Measurements from ENCODE around the gene COL6A5. TPM values are rescaled to one million over a fixed set of nuclear protein-coding genes. Genes with fewer than 3 reads are reported as not detected.

The COL6A5 gene
- total RNA-seq, 2 donors from 2014 or later = not detected

DNA sequence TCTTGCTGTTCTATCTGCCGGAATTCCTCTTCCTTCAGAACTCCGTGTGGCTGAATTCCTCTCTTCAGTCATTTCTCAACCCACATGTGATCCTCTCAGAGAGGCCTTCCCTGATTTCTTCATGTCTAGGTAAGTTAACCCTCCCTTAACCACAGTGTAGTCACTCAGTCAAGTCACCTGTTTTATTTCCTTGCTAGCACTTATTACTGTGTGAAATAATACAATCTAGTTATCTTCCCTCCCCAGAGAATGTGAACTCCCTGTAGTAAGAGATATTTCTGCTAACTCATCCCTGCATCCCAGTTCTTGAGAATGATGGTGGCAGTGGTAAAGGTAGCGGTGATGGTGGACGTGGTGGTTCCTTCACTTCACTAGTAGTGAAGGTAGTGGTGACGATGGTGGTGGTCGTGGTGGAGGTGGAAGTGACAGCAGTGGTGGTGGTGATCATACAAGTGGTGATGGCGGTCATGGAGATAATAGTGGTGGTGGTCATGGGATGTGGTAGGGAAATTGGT, 33.3 kb downstream of the COL6A5 start:
- H3K27me3 ChIP-seq = no peaks in the 10 kb centered on the region
- no peaks in the 10 kb centered on the region for H3K36me3 ChIP-seq
- TF ChIP-seq, protein P1, sequence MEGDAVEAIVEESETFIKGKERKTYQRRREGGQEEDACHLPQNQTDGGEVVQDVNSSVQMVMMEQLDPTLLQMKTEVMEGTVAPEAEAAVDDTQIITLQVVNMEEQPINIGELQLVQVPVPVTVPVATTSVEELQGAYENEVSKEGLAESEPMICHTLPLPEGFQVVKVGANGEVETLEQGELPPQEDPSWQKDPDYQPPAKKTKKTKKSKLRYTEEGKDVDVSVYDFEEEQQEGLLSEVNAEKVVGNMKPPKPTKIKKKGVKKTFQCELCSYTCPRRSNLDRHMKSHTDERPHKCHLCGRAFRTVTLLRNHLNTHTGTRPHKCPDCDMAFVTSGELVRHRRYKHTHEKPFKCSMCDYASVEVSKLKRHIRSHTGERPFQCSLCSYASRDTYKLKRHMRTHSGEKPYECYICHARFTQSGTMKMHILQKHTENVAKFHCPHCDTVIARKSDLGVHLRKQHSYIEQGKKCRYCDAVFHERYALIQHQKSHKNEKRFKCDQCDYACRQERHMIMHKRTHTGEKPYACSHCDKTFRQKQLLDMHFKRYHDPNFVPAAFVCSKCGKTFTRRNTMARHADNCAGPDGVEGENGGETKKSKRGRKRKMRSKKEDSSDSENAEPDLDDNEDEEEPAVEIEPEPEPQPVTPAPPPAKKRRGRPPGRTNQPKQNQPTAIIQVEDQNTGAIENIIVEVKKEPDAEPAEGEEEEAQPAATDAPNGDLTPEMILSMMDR (IDR thresholded peaks at IDR 0.05) = no peak
- DNase-seq (ENCODE audit: low spot score) = no peak
- no peak overlapping the region for H3K4me3 ChIP-seq
- H3K9me3 ChIP-seq = no peaks in the 10 kb centered on the region
- no peak overlapping the region for H3K27ac ChIP-seq
- no peaks in the 10 kb centered on the region for H3K4me1 ChIP-seq

DNA sequence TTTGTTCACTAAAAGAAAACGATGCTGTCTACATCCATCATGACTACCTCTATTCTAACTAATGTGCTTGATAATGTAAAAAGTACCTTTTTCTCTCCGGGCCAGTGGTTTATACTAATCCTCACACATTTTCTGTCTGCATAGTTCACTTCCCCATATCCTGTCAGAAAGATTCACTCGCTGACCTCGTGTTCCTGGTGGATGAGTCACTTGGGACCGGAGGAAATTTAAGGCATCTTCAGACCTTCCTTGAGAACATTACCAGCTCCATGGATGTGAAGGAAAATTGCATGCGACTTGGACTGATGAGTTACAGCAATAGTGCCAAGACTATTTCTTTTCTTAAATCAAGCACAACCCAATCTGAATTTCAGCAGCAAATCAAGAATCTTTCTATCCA, 33.8 kb downstream of the COL6A5 start:
- TF ChIP-seq, protein P1 (IDR thresholded peaks at IDR 0.05) = no peak

DNA sequence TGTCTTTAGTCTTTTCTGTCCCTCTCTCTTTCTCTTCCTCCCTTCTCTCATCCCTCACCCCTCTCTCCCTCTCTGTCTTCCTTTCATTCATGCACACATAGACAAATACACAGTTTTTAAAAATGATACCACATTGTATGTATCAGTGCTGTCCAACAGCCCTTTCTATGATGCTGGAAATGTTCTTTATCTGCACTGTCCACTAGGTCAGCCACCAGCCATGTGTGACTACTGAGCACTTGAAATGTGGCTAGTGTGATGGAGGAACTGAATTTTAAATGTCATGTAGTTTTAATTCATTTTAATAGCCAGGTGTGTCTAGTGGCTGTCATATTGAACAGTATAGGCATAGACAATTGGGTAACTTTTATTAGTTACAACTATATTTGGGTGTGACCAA, 34.9 kb downstream of the COL6A5 start:
- no peak for DNase-seq (ENCODE audit: low spot score)
- Histone ChIP-seq H3K4me1 (no peaks in the 10 kb centered on the region), H3K27ac (no peak overlapping the region), H3K9me3 (no peaks in the 10 kb centered on the region), H3K36me3 (no peaks in the 10 kb centered on the region), H3K4me3 (no peak overlapping the region), H3K27me3 (no peaks in the 10 kb centered on the region)
- TF ChIP-seq, protein P1 (IDR thresholded peaks at IDR 0.05) = no peak

More for the DNA sequence above, 33.8 kb downstream of the COL6A5 start:
- H3K36me3 ChIP-seq = no peaks in the 10 kb centered on the region
- no peak for DNase-seq (ENCODE audit: low spot score)
- H3K27ac ChIP-seq = no peak overlapping the region
- no peaks in the 10 kb centered on the region for H3K27me3 ChIP-seq
- H3K9me3 ChIP-seq = no peaks in the 10 kb centered on the region
- H3K4me3 ChIP-seq = no peak overlapping the region
- no peaks in the 10 kb centered on the region for H3K4me1 ChIP-seq

DNA sequence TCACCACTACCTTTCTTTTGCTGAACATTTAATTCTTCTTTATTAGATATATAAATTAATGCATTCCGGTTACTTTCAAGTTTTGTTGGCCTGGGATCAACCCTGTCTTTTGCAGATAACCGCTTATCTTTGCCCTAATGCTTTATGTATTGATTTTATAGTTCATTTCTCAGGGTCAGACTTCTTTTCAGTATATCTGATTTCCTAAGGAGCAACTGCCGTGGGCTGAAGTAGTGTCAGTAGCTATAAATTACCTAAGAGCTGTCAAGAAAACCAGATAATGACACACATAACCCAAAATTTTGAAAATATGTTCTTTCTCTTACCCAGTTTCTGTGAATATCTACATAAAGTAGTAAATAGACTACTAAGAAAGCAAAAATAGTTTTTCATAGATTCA, 38.0 kb downstream of the COL6A5 start:
- no peaks in the 10 kb centered on the region for H3K27me3 ChIP-seq
- no peaks in the 10 kb centered on the region for H3K4me1 ChIP-seq
- H3K9me3 ChIP-seq = no peaks in the 10 kb centered on the region
- no peak for DNase-seq (ENCODE audit: low spot score)
- TF ChIP-seq, protein P1 (IDR thresholded peaks at IDR 0.05) = no peak
- H3K27ac ChIP-seq = no peak overlapping the region
- H3K4me3 ChIP-seq = no peak overlapping the region
- H3K36me3 ChIP-seq = no peaks in the 10 kb centered on the region

DNA sequence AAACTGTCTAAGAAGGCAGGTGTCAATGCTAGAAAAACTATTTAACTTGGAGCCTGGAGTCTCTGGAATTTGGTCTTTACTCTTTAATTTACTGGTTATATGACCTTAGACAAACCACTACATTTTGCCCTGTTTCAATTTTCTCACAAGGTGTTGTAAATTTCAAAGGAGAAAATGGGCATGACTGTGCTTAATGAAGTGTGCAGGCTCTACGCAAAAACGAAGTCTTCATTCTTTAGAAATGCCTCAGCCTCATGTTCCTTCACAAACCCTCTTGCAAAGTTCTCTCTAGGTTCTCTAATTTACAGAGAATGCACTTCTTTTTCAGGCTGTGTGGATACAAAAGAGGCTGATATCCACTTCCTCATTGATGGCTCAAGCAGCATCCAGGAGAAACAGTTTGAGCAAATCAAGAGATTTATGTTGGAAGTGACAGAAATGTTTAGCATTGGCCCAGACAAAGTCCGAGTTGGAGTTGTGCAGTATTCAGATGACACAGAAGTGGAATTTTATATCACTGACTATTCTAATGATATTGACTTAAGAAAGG, 39.1 kb downstream of the COL6A5 start:
- no peak for DNase-seq (ENCODE audit: low spot score)
- H3K27ac ChIP-seq = no peak overlapping the region
- H3K9me3 ChIP-seq = no peaks in the 10 kb centered on the region
- H3K4me1 ChIP-seq = no peaks in the 10 kb centered on the region
- TF ChIP-seq, protein P1 (IDR thresholded peaks at IDR 0.05) = no peak
- no peaks in the 10 kb centered on the region for H3K36me3 ChIP-seq
- no peaks in the 10 kb centered on the region for H3K27me3 ChIP-seq
- no peak overlapping the region for H3K4me3 ChIP-seq

Measured in right atrium auricular region (tissue), 2 donors.